Inferior parietal cortex (tissue), 1 donor: ENCODE measurements around the gene ODAD2.
"Not testable (repeated sequence)": the region's sequence is repeated elsewhere in the genome, so short reads cannot be mapped to it uniquely, and the experiment has no call there.

Experiments
- DNase-seq: peaks from one replicate; pipeline ENCODE4 v3.0.0-alpha.2; 2016; ENCODE audit errors: extremely low spot score

ODAD2 gene

DNA sequence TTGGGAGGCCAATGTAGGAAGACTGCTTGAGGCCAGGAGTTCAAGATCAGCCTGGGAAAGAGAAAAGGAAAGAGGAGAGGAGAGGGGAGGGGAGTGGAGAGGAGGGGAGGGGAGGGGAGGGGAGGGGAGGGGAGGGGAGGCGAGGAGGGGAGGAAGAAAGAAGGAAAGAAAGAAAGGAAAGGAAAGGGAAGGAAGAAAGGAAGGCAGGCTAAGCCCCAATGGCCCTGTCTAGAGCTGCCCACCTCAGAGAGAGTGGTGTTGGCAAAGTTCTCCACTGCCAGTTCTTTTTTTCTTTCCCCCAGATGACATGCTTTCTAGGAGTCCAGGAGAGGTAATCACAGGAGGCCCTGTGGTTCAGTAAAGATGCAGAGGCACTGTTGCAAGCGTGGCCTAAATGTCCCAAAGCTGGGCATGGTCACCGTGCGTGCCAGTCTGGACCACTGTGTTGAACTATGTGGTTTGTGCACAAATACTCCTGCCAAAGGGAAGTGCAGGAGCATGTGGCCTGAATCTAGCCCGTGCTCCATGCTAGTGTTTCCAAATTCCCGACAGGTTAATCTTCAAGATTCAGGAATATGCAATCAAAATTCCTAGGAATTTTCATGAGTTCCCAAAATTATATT, 39.7 kb downstream of the ODAD2 start:
- no peak for DNase-seq

DNA sequence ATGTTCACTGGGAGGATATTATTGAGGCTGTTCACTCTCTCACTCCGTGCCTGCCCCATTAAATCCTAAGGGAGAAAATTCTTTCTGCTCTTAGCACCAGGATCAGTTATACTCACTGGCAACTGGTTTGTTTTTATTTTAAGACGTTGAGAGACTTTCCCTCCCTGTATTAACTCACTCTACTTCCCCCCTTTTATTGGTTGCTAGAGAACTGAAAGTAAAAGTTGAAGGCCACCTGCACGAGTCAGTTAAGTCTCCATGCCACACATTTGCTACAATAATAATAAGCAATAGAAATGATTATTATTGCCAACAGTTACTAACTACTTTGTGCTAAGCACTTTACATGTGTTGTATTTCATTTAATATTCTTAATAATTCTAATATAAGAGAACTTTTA, 40.5 kb downstream of the ODAD2 start:
- DNase-seq = not testable (repeated sequence)

DNA sequence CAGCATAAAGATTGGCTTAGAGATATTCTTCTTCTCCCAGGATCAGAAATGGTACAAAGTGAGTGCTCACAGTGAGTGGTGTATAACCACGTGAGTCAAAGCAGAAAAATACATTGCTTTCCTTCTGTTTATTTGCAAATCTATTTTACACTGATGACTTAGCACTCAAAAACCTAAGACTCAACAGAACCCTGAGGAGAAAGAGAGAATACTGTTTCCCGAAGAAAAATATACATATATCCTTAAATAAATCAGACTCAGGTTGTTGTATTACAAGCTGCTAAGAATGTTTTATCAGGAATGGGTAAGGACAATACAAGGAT, 48.7 kb downstream of the ODAD2 start:
- DNase-seq = no peak

DNA sequence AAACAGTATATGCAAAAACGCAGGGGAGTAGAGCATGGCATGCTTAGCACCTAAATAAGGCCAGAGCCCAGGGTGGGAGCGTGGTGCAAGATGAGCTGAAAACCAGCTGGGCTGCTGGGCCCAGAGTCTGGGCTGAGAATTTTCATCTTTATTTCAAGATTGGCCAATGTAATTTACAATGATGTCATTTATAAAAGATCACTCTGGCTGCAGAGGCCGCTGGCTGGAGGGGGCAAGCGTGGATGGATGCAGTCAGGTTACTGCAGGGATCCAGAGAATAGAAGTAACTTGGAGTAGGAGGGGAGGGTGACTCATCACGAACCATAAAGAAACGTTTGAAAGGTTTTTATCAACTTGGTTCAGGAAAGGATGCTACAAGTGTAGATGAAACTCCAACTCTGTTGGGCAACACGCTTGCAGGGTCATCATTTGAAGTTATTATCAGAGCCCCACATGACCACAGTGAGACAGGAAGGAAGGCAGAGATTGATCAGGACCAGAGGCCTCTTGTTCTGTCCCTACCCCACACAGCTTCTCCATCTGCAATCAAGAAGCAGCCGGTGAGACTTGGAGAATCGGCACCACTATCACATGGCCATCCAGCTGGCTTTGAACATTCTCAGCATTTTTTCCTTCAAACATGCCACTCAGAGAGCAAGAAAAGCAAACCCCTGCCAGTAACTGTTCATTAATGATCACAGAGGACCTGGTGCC, 49.2 kb downstream of the ODAD2 start:
- no peak for DNase-seq

GRCh38 chr10:27948186-27948585, 50.7 kb downstream of the ODAD2 start:
- no peak for DNase-seq

DNA sequence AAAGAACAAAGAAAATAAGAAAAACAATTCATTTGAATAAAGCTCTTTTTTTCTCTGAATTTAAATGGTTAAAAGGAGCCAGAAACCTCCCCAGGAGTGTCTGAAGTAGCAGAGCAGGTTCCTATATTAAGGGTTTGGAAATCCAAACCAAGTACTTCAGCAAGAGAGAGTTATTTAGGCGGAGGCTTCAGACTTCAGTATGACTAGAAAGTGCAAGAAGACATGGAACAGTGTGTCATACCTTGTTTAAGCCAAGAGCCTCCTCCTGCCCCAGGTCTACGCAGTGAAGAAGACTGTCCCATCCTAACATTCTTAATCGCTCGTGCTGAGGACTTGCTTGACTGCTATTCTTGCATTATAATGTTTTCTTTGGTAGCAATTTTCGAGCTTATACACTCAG, 51.3 kb downstream of the ODAD2 start:
- no peak for DNase-seq

DNA sequence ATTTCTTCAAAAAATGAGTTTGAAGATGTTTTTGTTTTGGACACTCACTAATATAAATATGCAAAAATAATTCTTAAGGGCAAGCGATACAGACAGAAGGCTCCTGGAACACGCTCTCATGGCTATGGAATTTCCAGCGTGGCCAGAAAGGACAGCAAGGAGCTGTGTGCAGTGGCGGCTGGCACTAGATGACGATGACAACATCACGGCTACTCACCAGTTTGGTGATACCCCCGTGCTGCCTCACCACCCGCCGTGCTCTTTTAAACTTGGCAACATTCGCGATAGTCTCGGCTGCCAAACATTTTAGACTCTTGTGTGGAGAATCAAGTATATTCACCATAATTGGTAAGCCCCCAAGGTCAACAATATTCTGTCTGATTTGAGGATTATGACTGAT, 54.9 kb downstream of the ODAD2 start:
- DNase-seq = no peak

DNA sequence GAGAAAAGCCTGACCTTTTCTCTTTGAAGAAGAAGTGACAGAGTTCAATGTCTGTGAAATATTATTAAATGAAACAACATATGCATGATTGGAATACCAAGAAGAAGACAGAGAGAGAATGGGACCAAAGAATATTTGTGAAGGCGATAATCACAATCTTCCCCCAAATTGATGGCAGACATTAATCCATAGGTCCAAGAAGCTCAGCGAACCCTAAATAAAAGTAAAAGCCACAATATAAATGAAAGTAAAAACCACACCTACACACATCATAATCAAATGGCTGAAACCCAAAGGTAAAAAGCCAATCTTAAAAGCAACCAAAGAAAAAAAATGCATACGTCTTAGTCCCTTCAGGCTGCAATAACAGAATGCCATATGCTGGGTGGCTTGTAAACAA, 84.0 kb downstream of the ODAD2 start:
- no peak for DNase-seq

DNA sequence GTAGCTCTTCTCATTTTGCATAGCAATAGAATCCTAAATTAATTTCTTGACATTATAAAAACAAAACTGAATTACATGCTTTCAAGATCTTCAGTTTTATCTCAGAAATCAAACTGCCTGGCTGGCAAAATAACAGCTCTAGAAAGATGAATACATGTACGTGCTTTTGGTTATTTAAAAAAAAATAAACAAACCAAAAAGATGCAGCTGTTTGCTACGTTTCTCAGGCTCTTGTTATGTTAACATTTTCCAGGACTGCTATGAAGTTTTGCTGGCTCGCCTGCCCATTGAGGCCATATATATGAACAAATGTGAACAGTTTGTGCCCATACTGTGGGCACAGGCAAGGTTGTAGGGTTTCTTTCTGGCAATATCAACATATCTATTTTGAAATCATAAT, 86.6 kb downstream of the ODAD2 start:
- no peak for DNase-seq

GRCh38 chr10:27911539-27911938, 87.3 kb downstream of the ODAD2 start:
- no peak for DNase-seq

GRCh38 chr10:27911011-27911410, 87.9 kb downstream of the ODAD2 start:
- no peak for DNase-seq

- no peak for DNase-seq
Measured at GRCh38 chr10:27908231-27908630, 90.6 kb downstream of the ODAD2 start.

GRCh38 chr10:27899485-27899884, 99.4 kb downstream of the ODAD2 start:
- not testable (repeated sequence) for DNase-seq

GRCh38 chr10:27899058-27899457, 99.8 kb downstream of the ODAD2 start:
- DNase-seq = no peak

GRCh38 chr10:27893358-27893954, 105.4 kb downstream of the ODAD2 start:
- no peak for DNase-seq

DNA sequence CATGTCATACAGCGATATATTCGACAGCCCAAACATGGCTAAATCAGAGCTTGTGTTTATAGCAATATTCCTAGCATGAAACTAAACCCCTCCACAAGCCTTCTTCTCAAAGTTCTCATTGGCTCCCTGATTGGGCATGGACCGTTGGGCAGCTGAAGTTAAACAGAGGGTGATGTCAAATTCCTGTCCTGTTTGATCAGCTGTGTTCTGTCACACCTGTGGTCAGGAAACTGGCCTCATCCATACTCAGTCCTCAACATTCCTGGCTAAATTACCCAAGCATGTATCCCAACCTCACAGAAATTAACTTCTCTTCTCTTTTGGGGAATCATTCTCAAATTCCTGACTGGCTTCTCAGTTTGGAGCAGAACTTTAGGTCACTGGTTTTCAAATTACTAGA, 107.9 kb downstream of the ODAD2 start:
- DNase-seq = no peak

- no peak for DNase-seq
Measured at GRCh38 chr10:27889518-27889917, 109.4 kb downstream of the ODAD2 start.

DNA sequence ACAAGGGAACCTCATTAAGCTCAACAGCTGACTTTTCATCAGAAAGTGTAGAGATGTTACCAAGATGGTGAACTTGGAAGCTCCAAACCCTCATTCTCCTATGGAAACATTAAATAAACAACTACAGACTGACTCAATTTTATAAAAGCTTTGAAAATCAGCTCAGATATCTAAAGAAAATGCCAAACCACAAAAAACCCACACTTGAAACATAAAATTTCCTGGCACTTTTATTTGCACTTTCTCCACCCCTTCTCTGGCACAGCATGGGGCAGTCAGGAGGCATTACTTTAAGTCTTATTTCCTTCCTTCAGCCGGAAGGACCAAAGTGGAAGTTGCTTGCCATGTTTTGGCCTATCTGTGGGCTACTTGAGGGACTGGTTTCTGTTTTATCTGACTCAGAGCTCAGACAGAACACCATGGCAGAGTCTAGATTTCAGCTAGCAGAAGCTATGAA, 114.7 kb downstream of the ODAD2 start:
- no peak for DNase-seq

- DNase-seq = no peak
Measured at GRCh38 chr10:27878281-27878680, 120.6 kb downstream of the ODAD2 start.

DNA sequence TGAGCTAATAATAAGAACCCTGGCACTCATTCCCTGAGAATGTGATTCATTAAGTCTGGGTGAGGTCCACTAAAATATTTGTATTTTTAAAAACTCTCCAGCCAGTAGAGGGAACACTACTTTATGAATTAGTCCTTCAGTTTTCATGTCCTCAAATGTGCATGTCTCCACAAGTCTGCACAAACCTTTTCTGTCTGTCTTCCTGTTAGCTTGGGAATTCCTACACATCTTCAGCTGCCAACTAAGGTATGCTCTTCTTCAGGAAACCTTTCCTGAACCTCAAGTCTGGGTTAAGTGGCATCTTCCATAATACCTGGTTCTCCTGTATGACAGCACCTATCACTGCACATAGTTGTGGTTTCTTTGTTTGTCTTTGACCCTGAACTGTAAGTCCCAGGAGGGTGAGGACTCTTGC, 133.7 kb downstream of the ODAD2 start:
- no peak for DNase-seq

GRCh38 chr10:27861781-27862180, 137.1 kb downstream of the ODAD2 start:
- no peak for DNase-seq

- DNase-seq = no peak
Measured at GRCh38 chr10:27857616-27858015, 141.3 kb downstream of the ODAD2 start.

- no peak for DNase-seq
Measured at GRCh38 chr10:27844223-27844622, 154.7 kb downstream of the ODAD2 start.
